ENCODE results near the gene RPL36. TPM values are rescaled to one million over a fixed set of nuclear protein-coding genes. Genes with fewer than 3 reads are reported as not detected.

RPL36 gene
- total RNA-seq (287 TPM), polyA plus RNA-seq (1,053 TPM)

DNA sequence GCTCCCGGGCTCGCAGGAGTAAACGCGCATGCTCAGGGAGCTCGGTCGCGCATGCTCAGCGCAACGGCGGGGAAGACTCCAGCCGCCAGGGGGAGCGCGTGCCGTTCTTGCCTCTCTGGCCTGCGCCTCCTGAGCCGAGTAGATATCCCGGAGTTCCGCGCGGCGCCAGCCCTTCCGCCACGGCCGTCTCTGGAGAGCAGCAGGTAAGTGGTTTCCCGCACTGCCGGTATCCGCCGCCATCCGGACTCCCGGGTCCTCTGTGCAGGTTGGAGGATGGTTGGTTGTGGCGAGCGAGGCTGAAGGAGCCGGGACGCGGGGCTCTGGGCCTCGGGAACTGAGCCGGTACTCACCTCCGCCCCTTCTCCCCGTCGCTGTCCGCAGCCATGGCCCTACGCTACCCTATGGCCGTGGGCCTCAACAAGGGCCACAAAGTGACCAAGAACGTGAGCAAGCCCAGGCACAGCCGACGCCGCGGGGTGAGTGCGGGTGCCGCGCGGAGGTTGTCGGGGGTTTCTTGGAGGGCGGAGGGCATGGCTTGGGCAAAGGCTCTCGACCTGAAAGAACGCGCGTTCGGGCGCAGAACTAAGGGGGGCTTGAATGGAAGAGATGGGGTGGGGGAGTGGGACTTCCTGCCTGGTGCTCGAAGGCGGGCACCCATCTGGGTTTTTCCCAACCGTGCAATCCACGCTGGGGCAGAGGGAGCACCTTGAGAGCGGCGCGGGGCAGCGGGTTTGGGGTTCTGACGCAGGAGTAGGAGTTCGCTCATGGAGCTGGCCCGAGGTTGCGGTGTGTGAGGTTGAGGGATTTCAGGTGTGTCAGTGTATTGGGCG lies at the start of gene RPL36:
TSS of gene RPL36 (plus strand) at position 171 of the 830 bp plus-strand sequence. CDS start at position 384, 213 bp downstream.
- H3K4me1 ChIP-seq (ENCODE audit: insufficient read depth): no peaks in the 10 kb centered on the region
- DNase-seq (ENCODE audit: extremely low spot score): peak; percentile 93
- WGBS: under 1% methylated on average over 73 of the region's 73 CpGs
- peak within 1 kb of the TSS; percentile 95 for H3K27ac ChIP-seq (ENCODE audit: low read depth)
- H3K36me3 ChIP-seq (ENCODE audit: insufficient read depth): peaks cover under 1% of the 10 kb centered on the region
- H3K4me3 ChIP-seq (ENCODE audit: low read depth, low read length): peak within 1 kb of the TSS; percentile 66

DNA sequence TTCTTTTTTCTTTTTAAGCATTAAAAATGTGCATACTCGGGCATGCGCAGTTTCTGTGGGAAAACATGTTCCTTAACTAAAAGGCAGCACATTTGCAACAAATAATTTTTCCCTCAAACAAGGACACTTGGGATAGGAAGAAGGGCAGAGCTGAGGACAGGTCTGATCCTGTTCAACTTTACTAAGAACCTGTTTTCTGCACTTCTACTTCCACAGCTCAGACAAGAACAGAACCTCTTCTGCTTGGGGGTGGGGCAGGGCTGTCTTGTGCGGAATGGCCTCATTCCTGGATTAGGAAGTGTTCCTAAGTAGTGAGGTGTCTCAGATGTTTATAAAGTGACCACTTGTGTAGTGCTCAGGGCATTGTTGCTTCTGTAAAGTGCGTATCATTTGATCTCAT lies 48.9 kb upstream of the RPL36 start:
- Histone ChIP-seq H3K4me3 (ENCODE audit: low read depth, low read length) (no peak overlapping the region), H3K27ac (ENCODE audit: low read depth) (no peak overlapping the region), H3K36me3 (ENCODE audit: insufficient read depth) (no peaks in the 10 kb centered on the region), H3K4me1 (ENCODE audit: insufficient read depth) (no peaks in the 10 kb centered on the region)
- 85% methylated on average over 4 of the region's 4 CpGs for WGBS
- DNase-seq (ENCODE audit: extremely low spot score): no peak

- Histone ChIP-seq H3K27ac (ENCODE audit: low read depth) (no peak overlapping the region), H3K4me3 (ENCODE audit: low read depth, low read length) (no peak overlapping the region), H3K36me3 (ENCODE audit: insufficient read depth) (no peaks in the 10 kb centered on the region), H3K4me1 (ENCODE audit: insufficient read depth) (no peaks in the 10 kb centered on the region)
- no peak for DNase-seq (ENCODE audit: extremely low spot score)
- 94% methylated on average over 2 of the region's 2 CpGs for WGBS
These were observed 47.9 kb upstream of the RPL36 start for GRCh38 chr19:5642204-5642603.

DNA sequence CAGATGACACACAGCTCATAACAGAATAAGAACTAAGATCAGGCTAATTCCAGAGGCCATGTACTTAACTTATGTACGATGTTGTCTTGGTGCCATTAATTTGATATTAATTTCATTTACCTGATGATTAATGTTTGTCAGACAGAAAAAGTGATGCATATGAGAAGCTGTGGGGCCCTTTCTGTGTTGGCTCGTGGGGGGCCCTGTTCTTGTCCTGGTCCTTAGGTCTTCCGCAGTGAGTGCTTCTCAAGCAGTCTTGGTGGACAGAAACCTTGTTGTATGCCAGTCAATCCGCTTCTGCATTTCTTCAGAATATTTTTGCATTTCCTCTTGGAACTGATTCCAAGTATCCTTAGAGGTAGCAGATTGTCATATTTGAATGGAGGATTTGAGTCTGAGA lies 47.0 kb upstream of the RPL36 start:
- Histone ChIP-seq H3K4me3 (ENCODE audit: low read depth, low read length) (no peak overlapping the region), H3K36me3 (ENCODE audit: insufficient read depth) (no peaks in the 10 kb centered on the region), H3K27ac (ENCODE audit: low read depth) (no peak overlapping the region), H3K4me1 (ENCODE audit: insufficient read depth) (no peaks in the 10 kb centered on the region)
- WGBS: 88% methylated on average over 4 of the region's 4 CpGs
- DNase-seq (ENCODE audit: extremely low spot score): no peak

DNA sequence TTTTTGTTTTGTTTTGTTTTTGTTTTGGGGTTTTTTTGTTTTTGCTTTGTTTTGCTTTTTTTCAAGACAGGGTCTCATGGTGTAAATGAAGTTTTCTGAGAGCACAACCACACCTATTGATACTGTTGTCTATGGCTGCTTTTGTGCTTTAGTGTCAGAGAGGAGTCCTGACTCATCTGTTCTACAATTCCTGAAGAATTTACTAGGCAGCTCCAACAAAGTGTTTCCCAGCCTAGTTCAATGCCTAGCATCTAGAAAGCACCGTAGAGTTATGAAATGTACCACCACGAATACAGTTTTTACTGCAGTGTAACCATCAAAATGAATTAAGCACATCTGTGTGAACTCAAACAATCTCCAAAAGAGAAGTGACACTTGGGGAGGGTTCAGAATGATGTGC lies 46.1 kb upstream of the RPL36 start:
- Histone ChIP-seq H3K4me1 (ENCODE audit: insufficient read depth) (no peaks in the 10 kb centered on the region), H3K27ac (ENCODE audit: low read depth) (no peak overlapping the region), H3K36me3 (ENCODE audit: insufficient read depth) (no peaks in the 10 kb centered on the region), H3K4me3 (ENCODE audit: low read depth, low read length) (no peak overlapping the region)
- DNase-seq (ENCODE audit: extremely low spot score): no peak
- 91% methylated on average over 2 of the region's 2 CpGs for WGBS

DNA sequence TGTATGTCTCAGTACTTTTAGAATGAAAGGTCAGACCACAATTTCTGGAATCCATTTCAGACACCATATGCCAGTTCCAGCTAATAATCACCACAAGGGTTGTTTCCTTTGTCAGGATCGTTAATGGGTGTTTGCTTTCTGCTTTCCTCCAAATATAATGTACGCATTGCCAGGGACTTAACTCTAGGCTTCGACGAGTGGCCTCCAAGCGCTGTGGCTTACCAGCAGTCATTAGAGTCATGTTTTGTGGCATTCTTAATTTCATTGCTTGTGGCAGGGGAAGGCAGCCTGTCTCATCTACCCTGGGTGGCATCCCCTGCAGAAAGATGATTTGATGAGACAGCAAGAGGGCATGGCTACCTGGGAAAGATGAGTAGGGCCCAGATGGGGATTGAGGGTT lies 44.7 kb upstream of the RPL36 start:
- 89% methylated on average over 5 of the region's 5 CpGs for WGBS
- Histone ChIP-seq H3K27ac (ENCODE audit: low read depth) (no peak overlapping the region), H3K4me1 (ENCODE audit: insufficient read depth) (no peaks in the 10 kb centered on the region), H3K36me3 (ENCODE audit: insufficient read depth) (peaks cover 4% of the 10 kb centered on the region), H3K4me3 (ENCODE audit: low read depth, low read length) (no peak overlapping the region)
- DNase-seq (ENCODE audit: extremely low spot score): no peak

- Histone ChIP-seq H3K36me3 (ENCODE audit: insufficient read depth) (peaks cover 7% of the 10 kb centered on the region), H3K4me1 (ENCODE audit: insufficient read depth) (no peaks in the 10 kb centered on the region), H3K4me3 (ENCODE audit: low read depth, low read length) (no peak overlapping the region), H3K27ac (ENCODE audit: low read depth) (no peak overlapping the region)
- 91% methylated on average over 4 of the region's 4 CpGs for WGBS
- DNase-seq (ENCODE audit: extremely low spot score): no peak
These were observed 43.4 kb upstream of the RPL36 start for GRCh38 chr19:5646703-5647102.

GRCh38 chr19:5648464-5648863 lies 41.6 kb upstream of the RPL36 start:
- no peaks in the 10 kb centered on the region for H3K4me1 ChIP-seq (ENCODE audit: insufficient read depth)
- no peak overlapping the region for H3K4me3 ChIP-seq (ENCODE audit: low read depth, low read length)
- WGBS: 96% methylated on average over 9 of the region's 11 CpGs
- DNase-seq (ENCODE audit: extremely low spot score): no peak
- peaks cover 7% of the 10 kb centered on the region for H3K36me3 ChIP-seq (ENCODE audit: insufficient read depth)
- H3K27ac ChIP-seq (ENCODE audit: low read depth): no peak overlapping the region

DNA sequence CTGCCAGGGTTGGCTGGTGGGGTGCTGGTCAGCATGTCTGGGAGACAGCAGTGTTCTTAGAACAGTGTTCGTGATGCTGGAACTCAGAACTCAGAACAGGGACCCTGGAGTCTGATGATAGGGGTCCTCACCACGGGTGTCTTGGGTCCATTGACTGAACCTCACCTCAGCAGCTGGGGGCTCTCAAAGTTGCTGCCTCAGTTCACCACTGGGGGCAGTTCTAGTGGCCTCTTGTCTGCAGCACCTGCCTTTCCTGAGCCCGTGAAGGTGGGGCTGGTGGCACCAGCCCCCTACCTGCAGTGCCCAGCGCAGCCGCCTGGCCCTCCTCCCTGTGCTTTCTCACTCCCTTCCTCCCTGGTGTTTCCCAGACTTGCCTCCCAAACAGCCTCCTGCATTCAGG lies 38.7 kb upstream of the RPL36 start:
- H3K4me3 ChIP-seq (ENCODE audit: low read depth, low read length): no peak overlapping the region
- H3K27ac ChIP-seq (ENCODE audit: low read depth): no peak overlapping the region
- peaks cover 7% of the 10 kb centered on the region for H3K36me3 ChIP-seq (ENCODE audit: insufficient read depth)
- WGBS: 95% methylated on average over 5 of the region's 5 CpGs
- no peak for DNase-seq (ENCODE audit: extremely low spot score)
- no peaks in the 10 kb centered on the region for H3K4me1 ChIP-seq (ENCODE audit: insufficient read depth)

- Histone ChIP-seq H3K4me3 (ENCODE audit: low read depth, low read length) (no peak overlapping the region), H3K36me3 (ENCODE audit: insufficient read depth) (peaks cover 9% of the 10 kb centered on the region), H3K27ac (ENCODE audit: low read depth) (no peak overlapping the region), H3K4me1 (ENCODE audit: insufficient read depth) (no peaks in the 10 kb centered on the region)
- 92% methylated on average over 10 of the region's 10 CpGs for WGBS
- DNase-seq (ENCODE audit: extremely low spot score): no peak
These were observed 37.8 kb upstream of the RPL36 start for GRCh38 chr19:5652261-5652660.

DNA sequence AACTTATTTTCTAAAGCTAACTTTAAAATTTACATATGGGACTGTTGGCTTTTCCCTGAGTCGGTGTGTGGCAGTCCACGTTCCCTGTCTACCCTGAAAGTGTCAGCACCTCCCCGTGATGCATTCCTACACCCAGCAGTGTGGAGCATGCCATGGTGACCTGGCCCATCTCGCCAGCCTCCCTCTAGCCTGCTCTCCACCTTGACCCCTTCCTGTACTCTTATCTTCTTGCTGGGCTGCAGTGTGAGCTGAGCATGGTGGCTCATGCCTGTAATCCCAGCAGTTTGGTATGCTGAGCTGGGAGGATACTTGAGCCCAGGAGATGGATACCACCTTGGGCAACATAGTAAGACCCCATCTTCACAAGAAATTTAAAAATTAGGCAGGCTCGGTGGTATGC lies 35.2 kb upstream of the RPL36 start:
- Histone ChIP-seq H3K27ac (ENCODE audit: low read depth) (no peak overlapping the region), H3K4me3 (ENCODE audit: low read depth, low read length) (no peak overlapping the region), H3K36me3 (ENCODE audit: insufficient read depth) (peaks cover 9% of the 10 kb centered on the region), H3K4me1 (ENCODE audit: insufficient read depth) (no peaks in the 10 kb centered on the region)
- no peak for DNase-seq (ENCODE audit: extremely low spot score)
- 94% methylated on average over 5 of the region's 5 CpGs for WGBS

DNA sequence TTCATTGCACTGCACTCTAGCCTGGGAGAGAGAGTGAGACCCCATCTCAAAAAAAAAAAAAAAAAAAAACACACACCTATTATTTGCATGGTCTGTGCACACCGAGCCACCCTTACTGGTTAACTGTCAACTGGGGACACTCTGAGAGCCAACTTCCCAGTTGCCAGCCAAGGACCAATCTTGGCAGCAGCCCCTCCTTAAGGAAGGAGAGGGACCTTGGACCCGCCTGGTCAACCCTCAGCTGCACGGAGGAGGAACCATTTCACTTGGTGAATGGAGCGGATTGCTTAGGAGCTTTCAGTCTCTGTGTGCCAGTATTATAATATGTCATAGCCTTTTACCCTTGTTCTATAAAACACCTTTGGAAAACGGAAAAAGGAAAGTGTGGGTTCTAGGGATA lies 34.7 kb upstream of the RPL36 start:
- H3K27ac ChIP-seq (ENCODE audit: low read depth): no peak overlapping the region
- no peak overlapping the region for H3K4me3 ChIP-seq (ENCODE audit: low read depth, low read length)
- 80% methylated on average over 5 of the region's 5 CpGs for WGBS
- no peaks in the 10 kb centered on the region for H3K4me1 ChIP-seq (ENCODE audit: insufficient read depth)
- peaks cover 7% of the 10 kb centered on the region for H3K36me3 ChIP-seq (ENCODE audit: insufficient read depth)
- no peak for DNase-seq (ENCODE audit: extremely low spot score)

GRCh38 chr19:5661483-5661882 lies 28.6 kb upstream of the RPL36 start:
- no peak overlapping the region for H3K27ac ChIP-seq (ENCODE audit: low read depth)
- no peak for DNase-seq (ENCODE audit: extremely low spot score)
- H3K36me3 ChIP-seq (ENCODE audit: insufficient read depth): peaks cover 14% of the 10 kb centered on the region
- H3K4me1 ChIP-seq (ENCODE audit: insufficient read depth): no peaks in the 10 kb centered on the region
- H3K4me3 ChIP-seq (ENCODE audit: low read depth, low read length): no peak overlapping the region
- 98% methylated on average over 42 of the region's 42 CpGs for WGBS

GRCh38 chr19:5663904-5664303 lies 26.2 kb upstream of the RPL36 start:
- H3K36me3 ChIP-seq (ENCODE audit: insufficient read depth): peaks cover 14% of the 10 kb centered on the region

More at GRCh38 chr19:5663904-5664303, 26.2 kb upstream of the RPL36 start:
- H3K27ac ChIP-seq (ENCODE audit: low read depth): no peak overlapping the region
- no peak for DNase-seq (ENCODE audit: extremely low spot score)
- 95% methylated on average over 17 of the region's 17 CpGs for WGBS
- H3K4me3 ChIP-seq (ENCODE audit: low read depth, low read length): no peak overlapping the region
- H3K4me1 ChIP-seq (ENCODE audit: insufficient read depth): no peaks in the 10 kb centered on the region
